ENCODE results near the gene NEIL1.

DNA sequence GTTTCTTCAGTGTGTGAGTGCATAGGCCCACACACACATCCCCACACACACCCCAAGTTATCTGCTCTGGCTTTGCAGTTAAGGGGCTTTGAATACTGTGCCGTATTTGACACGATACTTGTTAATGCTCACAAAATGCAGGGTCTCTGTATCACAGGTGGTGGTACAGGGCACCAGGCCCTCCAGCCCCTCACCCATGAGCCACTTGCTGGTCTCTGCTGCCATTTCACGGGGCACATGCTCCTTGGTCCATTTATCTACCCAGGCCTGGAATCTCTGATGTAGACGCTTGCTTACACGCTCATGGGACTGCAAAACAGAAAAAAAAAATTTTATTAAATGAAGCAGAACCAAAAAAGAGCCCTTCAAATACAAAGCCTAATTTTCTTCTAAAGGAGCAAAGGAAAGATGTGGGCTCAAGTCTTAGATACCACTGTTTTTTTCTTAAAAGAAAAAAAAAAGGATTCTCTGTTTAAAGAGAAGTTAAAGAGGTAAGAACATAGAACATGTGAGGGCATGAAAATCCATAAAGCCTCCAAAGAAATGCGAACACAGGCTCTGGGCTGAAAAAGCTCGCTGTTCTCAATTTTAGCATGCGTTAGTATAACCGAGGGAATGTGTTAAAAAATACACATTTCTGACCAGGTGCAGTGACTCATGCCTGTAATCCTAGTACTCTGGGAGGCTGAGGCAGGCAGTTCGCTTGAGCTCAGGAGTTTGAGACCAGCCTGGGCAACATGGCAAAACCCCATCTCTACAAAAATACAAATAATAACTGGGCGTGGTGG is 25.3 kb downstream of the NEIL1 start:
- no peak for TF ChIP-seq YY1 (IDR thresholded peaks at IDR 0.05; ENCODE audit: insufficient read depth, insufficient read length)
- no peak for TF ChIP-seq SUZ12 (IDR thresholded peaks at IDR 0.05; ENCODE audit: extremely low read depth, insufficient read depth, insufficient read length)
